Endodermal cell (in vitro differentiated cells): Measurements from ENCODE around the gene ASCL2. TPM values are rescaled to one million over a fixed set of nuclear protein-coding genes. Genes with fewer than 3 reads are reported as not detected.

Source experiments
- DNase-seq: peaks from one replicate; pipeline ENCODE4 v3.0.0-alpha.2; 2017
- H3K27ac ChIP-seq: 2 replicates; pipeline ENCODE4 v1.5.1; 2013; ENCODE audit warnings: mild to moderate bottlenecking, low read depth, low read length, moderate library complexity
- H3K27me3 ChIP-seq: 2 replicates; pipeline ENCODE4 v1.6.1; 2013; ENCODE audit warnings: mild to moderate bottlenecking, low read length, moderate library complexity; ENCODE audit not compliant: insufficient read depth, control insufficient read depth, poor library complexity, severe bottlenecking
- H3K36me3 ChIP-seq: 2 replicates; pipeline ENCODE4 v1.7.0; 2013; ENCODE audit warnings: mild to moderate bottlenecking, low read length, moderate library complexity; ENCODE audit not compliant: control insufficient read depth, insufficient read depth
- H3K4me1 ChIP-seq: one replicate; pipeline ENCODE4 v1.7.0; 2013; ENCODE audit warnings: low read length; ENCODE audit not compliant: control insufficient read depth, insufficient read depth
- H3K4me3 ChIP-seq: 2 replicates; pipeline ENCODE4 v1.5.1; 2013; ENCODE audit warnings: mild to moderate bottlenecking, low read length, moderate library complexity
- H3K9ac ChIP-seq: 2 replicates; pipeline ENCODE4 v1.6.1; 2013; ENCODE audit warnings: mild to moderate bottlenecking, low read length, moderate library complexity; ENCODE audit not compliant: poor library complexity, severe bottlenecking; ENCODE audit errors: extremely low read depth
- H3K9me3 ChIP-seq: 2 replicates; pipeline ENCODE4 v1.6.1; 2013; ENCODE audit warnings: mild to moderate bottlenecking, low read length, moderate library complexity; ENCODE audit not compliant: control insufficient read depth
- H3K27ac Mint-ChIP-seq: 2 replicates; pipeline ENCODE4 v1.8.0; 2020; ENCODE audit warnings: mixed read lengths
- H3K27me3 Mint-ChIP-seq: 2 replicates; pipeline ENCODE4 v1.8.0; 2021; ENCODE audit warnings: mild to moderate bottlenecking, mixed read lengths; ENCODE audit not compliant: insufficient read depth
- H3K36me3 Mint-ChIP-seq: 2 replicates; pipeline ENCODE4 v1.8.0; 2020; ENCODE audit warnings: low read depth, mixed read lengths
- H3K4me1 Mint-ChIP-seq: 2 replicates; pipeline ENCODE4 v1.8.0; 2020; ENCODE audit warnings: mixed read lengths
- H3K4me3 Mint-ChIP-seq: 2 replicates; pipeline ENCODE4 v1.8.0; 2020; ENCODE audit warnings: mild to moderate bottlenecking, moderate library complexity, mixed read lengths
- H3K9me3 Mint-ChIP-seq: 2 replicates; pipeline ENCODE4 v1.8.0; 2020; ENCODE audit warnings: mild to moderate bottlenecking, mixed read lengths
- CTCF ChIP-seq: fragments of 200-600 bp; sonication (generic); conservative IDR thresholded peaks from 2 replicates; pipeline ENCODE4 v1.5.0; 2021; ENCODE audit warnings: antibody characterized with exemption, mild to moderate bottlenecking
- WGBS, 2 experiments: methylation state at CpG; one replicate each; pipeline versions ENCODE4 v1.1.5 to v1.1.7; 2013; ENCODE audit warnings: missing lambda C conversion rate in 2 of 2, mixed read lengths in 1 of 2; ENCODE audit not compliant: insufficient coverage in 1 of 2, insufficient read length in 1 of 2; 5-methylcytosine and 5-hydroxymethylcytosine counted together
- total RNA-seq, 2 donors: library from RNA; stranded (reverse); fragmentation: NEBNext Ultra II Directional in 1 of 2; extraction: Animal tissue kit (Norgen Biotek cat#: 25700) in 1 of 2; gene quantifications; 2 replicates in 1 of 2; 3 replicates in 1 of 2; pipeline ENCODE4 v1.2.1, GENCODE V29; 2021

The ASCL2 gene
- total RNA-seq, 2 donors from 2014 or later = not detected

GRCh38 chr11:2258501-2259465 lies 11.6 kb downstream of the ASCL2 start:
- DNase-seq = peak; percentile 36
- no peak overlapping the region for H3K9ac ChIP-seq
- Mint-ChIP-seq H3K36me3 (no peaks in the 10 kb centered on the region), H3K4me3 (no peak overlapping the region), H3K4me1 (no peaks in the 10 kb centered on the region), H3K27me3 (peaks cover 20% of the 10 kb centered on the region), H3K9me3 (peaks cover 7% of the 10 kb centered on the region), H3K27ac (no peak overlapping the region)
- 92 to 96% methylated on average over 20 to 29 of the region's 29 CpGs for WGBS, 2 experiments
- H3K27ac ChIP-seq = no peak overlapping the region
- no peak for TF ChIP-seq CTCF
- no peaks in the 10 kb centered on the region for H3K4me1 ChIP-seq
- H3K4me3 ChIP-seq = no peak overlapping the region
- H3K27me3 ChIP-seq = no peaks in the 10 kb centered on the region
- no peaks in the 10 kb centered on the region for H3K36me3 ChIP-seq
- no peaks in the 10 kb centered on the region for H3K9me3 ChIP-seq

GRCh38 chr11:2256951-2257700 lies 13.3 kb downstream of the ASCL2 start:
- 94 to 96% methylated on average over 21 to 31 of the region's 31 CpGs for WGBS, 2 experiments
- Histone ChIP-seq H3K27ac (no peak overlapping the region), H3K4me3 (no peak overlapping the region), H3K36me3 (no peaks in the 10 kb centered on the region), H3K27me3 (no peaks in the 10 kb centered on the region), H3K4me1 (no peaks in the 10 kb centered on the region), H3K9me3 (no peaks in the 10 kb centered on the region), H3K9ac (no peak overlapping the region)
- no peak overlapping the region for H3K27ac Mint-ChIP-seq
- H3K4me3 Mint-ChIP-seq = no peak overlapping the region
- DNase-seq = peak; percentile 36
- no peak for TF ChIP-seq CTCF
- no peaks in the 10 kb centered on the region for H3K4me1 Mint-ChIP-seq
- H3K9me3 Mint-ChIP-seq = peaks cover 7% of the 10 kb centered on the region
- no peaks in the 10 kb centered on the region for H3K36me3 Mint-ChIP-seq
- H3K27me3 Mint-ChIP-seq = peaks cover 17% of the 10 kb centered on the region

GRCh38 chr11:2256293-2256913 lies 14.0 kb downstream of the ASCL2 start:
- Mint-ChIP-seq H3K36me3 (no peaks in the 10 kb centered on the region), H3K4me3 (no peak overlapping the region), H3K27ac (no peak overlapping the region), H3K9me3 (peaks cover 7% of the 10 kb centered on the region), H3K27me3 (peaks cover 16% of the 10 kb centered on the region), H3K4me1 (no peaks in the 10 kb centered on the region)
- Histone ChIP-seq H3K36me3 (no peaks in the 10 kb centered on the region), H3K27me3 (no peaks in the 10 kb centered on the region), H3K4me1 (no peaks in the 10 kb centered on the region), H3K27ac (no peak overlapping the region), H3K4me3 (no peak overlapping the region), H3K9me3 (no peaks in the 10 kb centered on the region), H3K9ac (no peak overlapping the region)
- WGBS, 2 experiments = 82 to 84% methylated on average over 8 to 14 of the region's 14 CpGs
- no peak for TF ChIP-seq CTCF
- peak; percentile 22 for DNase-seq
